Measurements from ENCODE around the gene GPR25. TPM values are rescaled to one million over a fixed set of nuclear protein-coding genes. Genes with fewer than 3 reads are reported as not detected.

The GPR25 gene
- total RNA-seq, 1 experiment from 2014 or later, result not detected

- TF ChIP-seq ZBTB33 (IDR thresholded peaks at IDR 0.05; ENCODE audit: extremely low read depth, insufficient replicate concordance, low read length), result peak; percentile 61
- TF ChIP-seq EZH2phosphoT487 (IDR thresholded peaks at IDR 0.05; ENCODE audit: borderline replicate concordance), result no peak
- no peak for TF ChIP-seq REST (IDR thresholded peaks at IDR 0.05; ENCODE audit: low read depth)
These were observed 22.1 kb downstream of the GPR25 start, which contains the start of gene INAVA (continued) for GRCh38 chr1:200894712-200895442.

GRCh38 chr1:200895443-200895789, 22.6 kb downstream of the GPR25 start:
- ATAC-seq, result no peak
- peak overlapping the region; percentile 63 for H3K4me3 ChIP-seq (replicated peaks in 1 of 2; ENCODE audit: low read depth in 1 of 2, low read length in 2 of 2)
- no peaks in the 10 kb centered on the region for H3K27me3 ChIP-seq (ENCODE audit: insufficient read depth, low read length)
- H3K9ac ChIP-seq (ENCODE audit: low read length), result peak overlapping the region; percentile 62
- no peaks in the 10 kb centered on the region for H3K36me3 ChIP-seq (ENCODE audit: control insufficient read depth in 1 of 2, insufficient read depth in 2 of 2, low read length in 2 of 2)
- intact Hi-C loops (cut with micrococcal nuclease), result no loop called here
- peak overlapping the region; percentile 11; the same call in 1 of the 2 replicates for H3K27ac ChIP-seq (ENCODE audit: low read depth, low read length)
- ChIA-PET RAD21 (ENCODE audit: low non-redundant PET in 1 of 2, low total read pairs in 2 of 2, uncharacterized antibody in 2 of 2, unreplicated experiment in 2 of 2) (no interaction called here), CTCF (interaction anchor here (0.8 kb wide), 1 partner anchor 360 kb away, joined by 3 read pairs; no protein-coding TSS in a partner anchor), POLR2A (interaction anchor here (0.7 kb wide), 2 partner anchors 250 to 273 kb away, joined by 3 read pairs; no protein-coding TSS in a partner anchor)
- DNase-seq (ENCODE audit: low read depth, low spot score), result no peak
- TF ChIP-seq ZNF274 (IDR thresholded peaks at IDR 0.05; ENCODE audit: low read depth, low read length) (no peak), SP1 (IDR thresholded peaks at IDR 0.05; ENCODE audit: low read depth) (no peak), CBX3 (IDR thresholded peaks at IDR 0.05; ENCODE audit: low read depth) (no peak)
- no peaks in the 10 kb centered on the region for H3K9me3 ChIP-seq (ENCODE audit: control insufficient read depth in 1 of 2, insufficient read depth in 1 of 2, low read depth in 1 of 2, low read length in 2 of 2)
- peak overlapping the region; percentile 97 for H3K4me2 ChIP-seq (ENCODE audit: low read length)
- no peaks in the 10 kb centered on the region for H4K20me1 ChIP-seq (ENCODE audit: insufficient read depth)
- H3K9me2 ChIP-seq (ENCODE audit: insufficient read depth), result no peaks in the 10 kb centered on the region
- H2AFZ ChIP-seq (ENCODE audit: low read depth, low read length, poor library complexity, severe bottlenecking), result no peak overlapping the region
- BruUV-seq (replicated peaks), result no TSS peak
- H3K4me1 ChIP-seq (ENCODE audit: control insufficient read depth in 1 of 2, insufficient read depth in 2 of 2, low read length in 2 of 2), result peaks cover 47 to 74% of the 10 kb centered on the region in 2 experiments
- H3K79me2 ChIP-seq (ENCODE audit: insufficient read depth, low read length), result no peaks in the 10 kb centered on the region; the same call in 1 of the 2 replicates

Data from HCT116 (cell line).